Testis (tissue), 3 donors: ENCODE data around the gene LGALS9C. TPM values are rescaled to one million over a fixed set of nuclear protein-coding genes. Genes with fewer than 3 reads are reported as not detected.
"Not testable (repeated sequence)": the region's sequence is repeated elsewhere in the genome, so short reads cannot be mapped to it uniquely, and the experiment has no call there.

Experiments used
- DNase-seq: peaks from one replicate; pipeline ENCODE4 v3.0.0-alpha.2; 2019
- H3K27ac ChIP-seq, 2 donors: fragments of 200-600 bp; sonication (generic); one replicate each; pipeline ENCODE4 v1.5.1; 2019
- H3K27me3 ChIP-seq: fragments of 200-600 bp; sonication (generic); one replicate; pipeline ENCODE4 v1.5.1; 2019
- H3K36me3 ChIP-seq: fragments of 200-600 bp; sonication (generic); one replicate; pipeline ENCODE4 v1.5.1; 2017; ENCODE audit warnings: low read depth; ENCODE audit errors: missing control alignments
- H3K4me1 ChIP-seq: fragments of 200-600 bp; sonication (generic); one replicate; pipeline ENCODE4 v1.5.1; 2019
- H3K4me3 ChIP-seq, 2 donors: fragments of 200-600 bp; sonication (generic); one replicate each; pipeline ENCODE4 v1.5.1; 2017 to 2019
- H3K9me3 ChIP-seq: fragments of 200-600 bp; sonication (generic); one replicate; pipeline ENCODE4 v1.5.1; 2017
- WGBS, 2 donors: methylation state at CpG; one replicate each; pipeline ENCODE4 v1.1.5; 2018; 5-methylcytosine and 5-hydroxymethylcytosine counted together
- intact Hi-C: fragments of 100-400 bp; cut with DNase I; formaldehyde crosslinking; loops from one replicate; pipeline ENCODE4 v1.15.1; 2023; ENCODE audit warnings: low total_unique reads
- polyA plus RNA-seq: library from polyadenylated mRNA; stranded (reverse); fragments of 350-450 nt; fragmentation: Illumina TruSeq; extraction: RNeasy Lipid Tissue Mini Kit (QIAGEN cat#74804); gene quantifications from one replicate; pipeline ENCODE4 v1.2.3, GENCODE V29; 2014; ENCODE audit warnings: low read depth, low replicate concordance; ENCODE audit not compliant: insufficient read depth
- total RNA-seq, 2 donors: library from RNA; depleted of rRNA; stranded (reverse); fragments of >200 nt; gene quantifications; one replicate each; pipeline ENCODE4 v1.2.3, GENCODE V29; 2016

LGALS9C gene
- total and polyA plus RNA-seq, 3 donors from 2014 or later = 0.56 to 1.2 TPM; not detected in 1

GRCh38 chr17:18503221-18503620 lies 26.6 kb downstream of the LGALS9C start:
- no CpG with 5 or more reads among the region's 5 CpGs for WGBS, 2 donors
- H3K9me3 ChIP-seq, DNase-seq, H3K27me3 ChIP-seq, H3K27ac ChIP-seq, H3K4me3 ChIP-seq, intact Hi-C loops, H3K4me1 ChIP-seq, H3K36me3 ChIP-seq: not testable (repeated sequence)

DNA sequence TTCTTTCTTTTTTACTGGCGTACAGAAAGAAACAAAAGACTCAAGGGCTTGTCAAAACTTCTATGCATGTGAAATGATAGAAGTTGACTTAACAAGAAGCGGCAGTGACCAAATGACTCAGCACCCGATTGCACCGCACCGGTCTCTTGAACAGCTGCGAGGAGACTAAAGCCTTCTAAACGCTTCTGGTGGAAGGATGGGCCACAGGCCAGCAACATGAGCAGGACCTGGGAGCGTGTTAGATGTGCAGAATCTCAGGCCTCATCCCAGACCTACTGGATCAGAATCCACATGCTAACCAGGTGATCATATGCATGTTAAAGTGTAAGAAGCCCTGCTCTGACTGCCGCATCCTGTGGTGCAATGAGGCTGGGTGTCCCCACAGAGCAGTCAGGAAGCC lies 31.1 kb downstream of the LGALS9C start:
- intact Hi-C loops, H3K27me3 ChIP-seq: not testable (repeated sequence)
- 100% methylated on average over 2 of the region's 9 CpGs; no CpG with 5 or more reads in 1 of the 2 donors for WGBS, 2 donors

DNA sequence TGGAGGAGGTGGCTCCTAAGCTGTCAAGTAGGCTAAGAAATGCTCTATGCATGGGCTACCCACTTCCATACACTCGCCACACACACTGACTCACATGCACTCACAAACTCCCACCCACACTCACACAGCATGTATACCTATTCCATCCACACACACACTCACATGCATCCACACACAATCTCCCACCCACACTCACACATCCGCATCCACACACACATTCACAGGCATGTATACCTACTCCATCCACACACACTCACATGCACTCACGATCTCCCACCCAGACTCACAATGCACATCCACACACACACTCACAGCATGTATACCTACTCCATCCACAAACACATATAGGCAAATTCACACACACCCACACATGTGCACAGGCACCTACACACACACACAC lies 32.1 kb downstream of the LGALS9C start:
- H3K27me3 ChIP-seq, H3K27ac ChIP-seq, intact Hi-C loops, H3K4me1 ChIP-seq, H3K4me3 ChIP-seq, H3K9me3 ChIP-seq, H3K36me3 ChIP-seq, DNase-seq: not testable (repeated sequence)
- WGBS, 2 donors = 96 to 100% methylated on average over 3 of the region's 3 CpGs

More for the DNA sequence above, 31.1 kb downstream of the LGALS9C start:
- not testable (repeated sequence) for H3K27ac ChIP-seq, H3K4me3 ChIP-seq, H3K36me3 ChIP-seq, H3K9me3 ChIP-seq, H3K4me1 ChIP-seq, DNase-seq

DNA sequence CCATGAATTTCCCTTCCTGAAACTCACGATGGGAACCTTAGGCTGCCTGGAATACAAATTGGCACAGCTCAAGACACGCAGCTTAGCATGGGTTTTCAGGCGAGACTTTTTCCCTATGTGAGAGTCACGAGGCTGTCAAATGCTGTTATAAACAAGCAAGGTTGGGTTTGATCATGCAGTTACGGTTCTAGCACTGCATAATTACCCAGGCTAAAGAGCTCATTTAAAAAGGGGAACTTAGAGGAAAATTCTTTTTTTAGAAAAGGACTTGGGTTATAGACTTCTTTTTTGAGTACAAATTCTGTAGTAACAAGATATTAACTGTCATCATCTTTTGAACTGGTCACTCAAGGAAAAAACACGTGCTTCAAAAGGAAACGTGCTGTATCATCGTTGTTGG lies 44.5 kb downstream of the LGALS9C start:
- WGBS, 2 donors = 72 to 74% methylated on average over 4 to 5 of the region's 8 CpGs
- H3K4me3 ChIP-seq, intact Hi-C loops: not testable (repeated sequence)

DNA sequence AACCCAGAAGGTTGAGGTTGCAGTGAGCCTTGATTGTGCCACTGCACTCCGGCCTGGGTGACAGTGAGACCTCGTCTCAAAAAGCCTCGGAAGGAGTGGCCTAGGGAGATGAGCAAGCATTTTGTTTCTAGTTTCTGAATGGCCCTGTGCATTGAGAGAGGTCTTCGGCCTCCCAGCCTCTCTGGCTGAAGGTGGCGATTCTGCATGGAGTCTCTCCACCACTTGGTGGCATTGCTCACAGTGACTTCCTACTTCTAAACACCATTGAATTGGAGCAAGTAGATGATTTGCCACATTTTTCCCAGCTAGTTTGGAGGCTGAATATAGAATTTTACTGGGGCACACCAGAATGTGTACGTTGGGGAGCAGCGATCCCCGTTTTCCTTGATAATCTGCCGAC lies 48.4 kb downstream of the LGALS9C start:
- H3K27ac ChIP-seq, H3K27me3 ChIP-seq, H3K36me3 ChIP-seq, H3K4me3 ChIP-seq, intact Hi-C loops, DNase-seq, H3K9me3 ChIP-seq, H3K4me1 ChIP-seq: not testable (repeated sequence)
- WGBS, 2 donors = 100% methylated on average over 4 of the region's 9 CpGs

More for the DNA sequence above, 44.5 kb downstream of the LGALS9C start:
- not testable (repeated sequence) for H3K9me3 ChIP-seq, H3K27ac ChIP-seq, H3K27me3 ChIP-seq, H3K4me1 ChIP-seq, DNase-seq, H3K36me3 ChIP-seq

- H3K9me3 ChIP-seq, intact Hi-C loops, DNase-seq, H3K27me3 ChIP-seq, H3K27ac ChIP-seq, H3K4me1 ChIP-seq, H3K4me3 ChIP-seq, H3K36me3 ChIP-seq: not testable (repeated sequence)
- 43 to 83% methylated on average over 1 of the region's 12 CpGs for WGBS, 2 donors
Observed at GRCh38 chr17:18526168-18526800, 49.7 kb downstream of the LGALS9C start.

DNA sequence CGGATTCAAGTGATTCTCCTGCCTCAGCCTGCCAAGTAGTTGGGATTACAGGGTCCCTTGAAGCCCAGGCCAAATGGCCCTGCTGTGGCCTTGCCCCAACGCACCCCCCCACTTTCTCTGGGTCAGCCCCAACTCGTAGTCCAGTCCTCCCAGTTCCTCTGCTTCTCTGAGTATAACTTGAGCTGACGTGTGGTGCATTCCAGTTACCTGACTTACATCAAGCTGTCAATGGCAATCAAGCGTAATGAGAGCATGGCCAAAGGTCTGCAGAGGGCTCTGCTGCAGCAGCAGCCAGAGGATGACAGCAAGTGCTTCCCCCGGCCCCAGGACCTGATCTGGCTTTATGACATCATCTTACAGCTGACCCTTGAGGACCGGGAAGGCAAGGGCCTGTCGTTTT lies 50.8 kb downstream of the LGALS9C start:
- H3K4me1 ChIP-seq, H3K9me3 ChIP-seq, H3K36me3 ChIP-seq, H3K27ac ChIP-seq, DNase-seq, H3K27me3 ChIP-seq, H3K4me3 ChIP-seq, intact Hi-C loops: not testable (repeated sequence)
- WGBS, 2 donors = 95% methylated on average over 4 of the region's 8 CpGs; no CpG with 5 or more reads in 1 of the 2 donors

GRCh38 chr17:18528435-18528834 lies 51.8 kb downstream of the LGALS9C start:
- not testable (repeated sequence) for H3K36me3 ChIP-seq

GRCh38 chr17:18528899-18529500 lies 52.4 kb downstream of the LGALS9C start:
- intact Hi-C loops = not testable (repeated sequence)

More at GRCh38 chr17:18528435-18528834, 51.8 kb downstream of the LGALS9C start:
- H3K4me3 ChIP-seq, H3K27ac ChIP-seq, intact Hi-C loops, DNase-seq, H3K4me1 ChIP-seq, H3K9me3 ChIP-seq, H3K27me3 ChIP-seq: not testable (repeated sequence)
- WGBS, 2 donors = 100% methylated on average over 1 of the region's 6 CpGs; no CpG with 5 or more reads in 1 of the 2 donors

GRCh38 chr17:18530405-18530804 lies 53.8 kb downstream of the LGALS9C start:
- H3K27ac ChIP-seq, H3K27me3 ChIP-seq, H3K36me3 ChIP-seq, DNase-seq, intact Hi-C loops, H3K4me1 ChIP-seq, H3K9me3 ChIP-seq, H3K4me3 ChIP-seq: not testable (repeated sequence)

More at GRCh38 chr17:18528899-18529500, 52.4 kb downstream of the LGALS9C start:
- 68 to 86% methylated on average over 2 to 3 of the region's 4 CpGs for WGBS, 2 donors
- H3K4me3 ChIP-seq, DNase-seq, H3K36me3 ChIP-seq, H3K27me3 ChIP-seq, H3K27ac ChIP-seq, H3K4me1 ChIP-seq, H3K9me3 ChIP-seq: not testable (repeated sequence)

DNA sequence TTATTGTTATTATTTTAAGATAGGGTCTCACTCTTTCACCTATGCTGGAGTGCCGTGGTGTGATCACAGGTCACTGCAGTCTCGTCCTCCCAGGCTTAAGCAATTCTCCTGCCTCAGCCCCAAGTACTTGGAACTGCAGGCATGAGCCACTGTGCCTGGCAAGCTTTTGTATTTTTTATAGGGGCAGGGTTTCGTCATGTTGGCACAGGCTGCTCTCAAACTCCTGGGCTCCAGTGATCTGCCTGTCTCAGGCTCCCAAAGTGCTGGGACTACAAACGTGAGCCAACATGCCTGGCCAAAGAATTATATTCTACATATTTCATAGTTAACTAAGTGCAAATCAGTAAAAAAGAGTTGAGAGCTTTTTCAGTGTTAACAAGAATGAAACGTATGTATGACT lies 65.6 kb downstream of the LGALS9C start:
- H3K36me3 ChIP-seq, H3K4me3 ChIP-seq, DNase-seq, H3K27me3 ChIP-seq, H3K9me3 ChIP-seq, H3K4me1 ChIP-seq, H3K27ac ChIP-seq, intact Hi-C loops: not testable (repeated sequence)
- 80 to 86% methylated on average over 3 to 4 of the region's 5 CpGs for WGBS, 2 donors

- H3K4me1 ChIP-seq, H3K27me3 ChIP-seq, intact Hi-C loops, H3K4me3 ChIP-seq, H3K9me3 ChIP-seq, DNase-seq, H3K27ac ChIP-seq, H3K36me3 ChIP-seq: not testable (repeated sequence)
- 40 to 91% methylated on average over 1 to 3 of the region's 5 CpGs for WGBS, 2 donors
Observed at GRCh38 chr17:18542907-18543306, 66.3 kb downstream of the LGALS9C start.
